Stimulated activated CD4-positive, alpha-beta T cell treated with anti-CD3 and anti-CD28 coated beads, Interleukin-15, amount 100 ng/mL, for 1 hour (primary cell): ENCODE measurements around the gene GNA12.

Experiments used
- DNase-seq, 2 donors: peaks; one replicate each; pipeline ENCODE4 v3.0.0-alpha.2; 2020; ENCODE audit warnings: low read depth in 1 of 2, low spot score in 1 of 2

Gene GNA12

GRCh38 chr7:2717293-2718261 is 126.5 kb downstream of the GNA12 start:
- no peak for DNase-seq

- no peak for DNase-seq
Observed at GRCh38 chr7:2716906-2717292, 127.2 kb downstream of the GNA12 start.

GRCh38 chr7:2716488-2716887 is 127.6 kb downstream of the GNA12 start:
- DNase-seq = no peak

- DNase-seq = peak in 1 of 2 donors; percentile 14
Observed at GRCh38 chr7:2715341-2716231, 128.5 kb downstream of the GNA12 start.

- no peak for DNase-seq
Observed at GRCh38 chr7:2714636-2715035, 129.5 kb downstream of the GNA12 start.

GRCh38 chr7:2713978-2714377 is 130.1 kb downstream of the GNA12 start:
- DNase-seq = no peak

- no peak for DNase-seq
Observed at GRCh38 chr7:2713370-2713769, 130.7 kb downstream of the GNA12 start.

GRCh38 chr7:2711895-2712675 is 132.0 kb downstream of the GNA12 start:
- no peak for DNase-seq

GRCh38 chr7:2710901-2711551 is 133.1 kb downstream of the GNA12 start:
- no peak for DNase-seq

GRCh38 chr7:2710286-2710655 is 133.8 kb downstream of the GNA12 start:
- peak in 1 of 2 donors; percentile 31 for DNase-seq

GRCh38 chr7:2709553-2710285 is 134.4 kb downstream of the GNA12 start:
- DNase-seq = peak; percentile 59 to 68

GRCh38 chr7:2708547-2709310 is 135.4 kb downstream of the GNA12 start:
- no peak for DNase-seq

GRCh38 chr7:2708041-2708440 is 136.1 kb downstream of the GNA12 start:
- DNase-seq = no peak

GRCh38 chr7:2707481-2707880 is 136.6 kb downstream of the GNA12 start:
- no peak for DNase-seq

- DNase-seq = no peak
Observed at GRCh38 chr7:2706685-2707126, 137.4 kb downstream of the GNA12 start.

GRCh38 chr7:2705371-2706096 is 138.6 kb downstream of the GNA12 start:
- no peak for DNase-seq

- DNase-seq = no peak
Observed at GRCh38 chr7:2702594-2702957, 141.5 kb downstream of the GNA12 start.

GRCh38 chr7:2701832-2702593 is 142.1 kb downstream of the GNA12 start:
- no peak for DNase-seq
